GM23248 (cell line): Measurements from ENCODE around the gene URAD.
A peak's percentile ranks its signal among the peaks of the same experiment; 100 is the strongest.

ENCODE experiments used
- EZH2 ChIP-seq: fragments of 200-600 bp; sonication (generic); IDR thresholded peaks from 2 replicates; pipeline ENCODE4 v1.6.1; 2018; ENCODE audit warnings: antibody characterized with exemption, mild to moderate bottlenecking; ENCODE audit not compliant: insufficient read depth, poor library complexity, severe bottlenecking
- EZH2phosphoT487 ChIP-seq: fragments of 200-600 bp; sonication (generic); IDR thresholded peaks from 2 replicates; pipeline ENCODE4 v1.6.1; 2018; ENCODE audit warnings: antibody characterized with exemption, moderate library complexity, mild to moderate bottlenecking, low read depth; ENCODE audit not compliant: insufficient read depth

DNA sequence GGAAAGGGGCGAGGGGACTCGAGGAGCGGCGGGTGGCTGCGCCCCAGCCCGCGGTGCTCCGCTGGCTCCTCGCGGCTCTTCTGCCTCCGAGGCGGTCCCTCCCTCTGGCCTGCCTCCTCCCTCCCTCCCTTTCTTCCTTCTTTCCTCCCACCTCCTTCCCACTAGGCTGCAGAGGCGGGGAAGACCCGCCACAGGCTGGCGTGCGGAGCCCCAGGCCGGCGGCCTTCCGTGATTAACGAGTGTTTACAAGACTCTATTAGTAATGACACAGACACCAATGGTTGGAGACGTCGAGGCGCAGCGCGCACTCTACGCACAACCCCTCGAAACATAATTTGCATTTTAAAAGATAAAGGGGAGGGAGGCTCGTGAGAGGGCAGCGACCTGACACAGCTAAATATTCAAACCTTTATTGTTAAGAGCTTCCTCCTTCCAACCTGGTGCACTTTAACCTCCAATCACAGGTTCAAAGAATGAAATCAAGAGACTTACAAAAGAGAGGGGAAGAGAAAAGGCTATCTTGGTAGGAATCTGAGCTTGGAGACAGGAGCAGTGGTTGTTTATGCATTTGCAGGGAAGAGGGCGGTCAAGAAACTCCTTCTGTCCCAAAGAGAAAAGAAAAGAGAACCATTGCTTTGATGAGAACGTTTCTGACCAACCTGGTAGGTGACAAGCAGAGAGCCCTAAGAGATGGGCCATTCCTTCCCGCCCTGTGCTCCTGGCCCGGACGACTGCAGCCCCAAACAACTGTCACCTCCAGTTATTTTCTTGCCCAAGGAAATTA is 19.2 kb downstream of the URAD start, which contains the start of gene CDX2:
- no peak for TF ChIP-seq EZH2
- peak; percentile 51; the same call in 1 of the 2 replicates for TF ChIP-seq EZH2phosphoT487
